H1 (cell line): ENCODE data around the gene PLA2G15. TPM values are rescaled to one million over a fixed set of nuclear protein-coding genes. Genes with fewer than 3 reads are reported as not detected.
A peak's percentile ranks its signal among the peaks of the same experiment; 100 is the strongest.

Experiments
- ASH2L ChIP-seq: fragments of 200-600, 300-600 bp; sonication (generic); IDR thresholded peaks from one replicate; pipeline ENCODE4 v1.7.1; 2017; ENCODE audit warnings: low read length
- CREB1 ChIP-seq: IDR thresholded peaks from 2 replicates; pipeline ENCODE4 v1.6.1; 2012; ENCODE audit warnings: inconsistent platforms
- EGR1 ChIP-seq: IDR thresholded peaks from 2 replicates; pipeline ENCODE4 v1.6.1; 2011; ENCODE audit warnings: low read depth, low read length, borderline replicate concordance
- GABPA ChIP-seq: IDR thresholded peaks from 2 replicates; pipeline ENCODE4 v1.6.1; 2011; ENCODE audit warnings: mild to moderate bottlenecking, low read length, moderate library complexity, borderline replicate concordance; ENCODE audit not compliant: insufficient read depth
- JUND ChIP-seq: IDR thresholded peaks from 2 replicates; pipeline ENCODE4 v1.6.1; 2011; ENCODE audit warnings: mild to moderate bottlenecking, improper control_type of control experiment, low read length
- MAX ChIP-seq: IDR thresholded peaks from 2 replicates; pipeline ENCODE4 v1.6.1; 2012; ENCODE audit warnings: inconsistent platforms
- NANOG ChIP-seq: IDR thresholded peaks from 2 replicates; pipeline ENCODE4 v1.6.1; 2011; ENCODE audit warnings: low read length, low read depth, mild to moderate bottlenecking, inconsistent platforms; ENCODE audit not compliant: insufficient read depth, poor library complexity, severe bottlenecking
- PHF8 ChIP-seq: fragments of 200-600 bp; sonication (generic); conservative IDR thresholded peaks from 2 replicates; pipeline ENCODE4 v1.7.1; 2012; ENCODE audit warnings: low read depth, mild to moderate bottlenecking, inconsistent platforms, low read length, moderate library complexity
- RBBP5 ChIP-seq: IDR thresholded peaks from 2 replicates; pipeline ENCODE4 v1.7.1; 2012; ENCODE audit warnings: low read depth, mild to moderate bottlenecking, inconsistent platforms, low read length, moderate library complexity, borderline replicate concordance
- SAP30 ChIP-seq: fragments of 300-600 bp; sonication (generic); IDR thresholded peaks from 2 replicates; pipeline ENCODE4 v1.7.1; 2012; ENCODE audit warnings: low read length, moderate library complexity, mild to moderate bottlenecking, inconsistent platforms; ENCODE audit not compliant: insufficient read depth, insufficient replicate concordance
- SP1 ChIP-seq: IDR thresholded peaks from 2 replicates; pipeline ENCODE4 v1.6.1; 2011; ENCODE audit warnings: low read depth, low read length
- SRF ChIP-seq: IDR thresholded peaks from 2 replicates; pipeline ENCODE4 v1.6.1; 2011; ENCODE audit warnings: mild to moderate bottlenecking, low read depth, low read length, moderate library complexity
- SUZ12 ChIP-seq: fragments of 200-600 bp; sonication (generic); IDR thresholded peaks from 2 replicates; pipeline ENCODE4 v1.6.1; 2012; ENCODE audit warnings: mild to moderate bottlenecking, inconsistent platforms, low read length, moderate library complexity, mixed read lengths
- TCF12 ChIP-seq: IDR thresholded peaks from 2 replicates; pipeline ENCODE4 v1.6.1; 2011; ENCODE audit warnings: low read depth, mild to moderate bottlenecking, low read length
- USF2 ChIP-seq: IDR thresholded peaks from 2 replicates; pipeline ENCODE4 v1.6.1; 2011; ENCODE audit warnings: low read length, improper control_type of control experiment
- polyA plus RNA-seq, 7 experiments: library from polyadenylated mRNA; depleted of rRNA in 3 of 7; stranded (reverse) in 5 of 7; unstranded in 2 of 7; fragments of >200 nt in 5 of 7; fragments of 200-250 nt in 2 of 7; gene quantifications; 1 replicate in 5 of 7; 2 replicates in 1 of 7; 4 replicates in 1 of 7; pipeline versions ENCODE4 v1.2.1 to v1.2.3, GENCODE V29; 2011 to 2013; ENCODE audit warnings: missing spikeins in 2 of 7, mixed read lengths in 2 of 7
- total RNA-seq: library from RNA; stranded (reverse); fragmentation: NEBNext Ultra II Directional; extraction: Animal tissue kit (Norgen Biotek cat#: 25700); gene quantifications from 2 replicates; pipeline ENCODE4 v1.2.1, GENCODE V29; 2021
- TF ChIP-seq, protein P1 (sequence below): IDR thresholded peaks from 2 replicates; pipeline ENCODE4 v1.6.1; 2011; ENCODE audit warnings: low read depth, mild to moderate bottlenecking, low read length; ENCODE audit not compliant: insufficient read depth

PLA2G15 gene
- total and polyA plus RNA-seq, 2 of the 8 experiments (the other 6 are each of a cell fraction or from before 2014, with no cell fraction given) = 11.2 to 12.0 TPM

GRCh38 chr16:68244903-68245853, at the start of gene PLA2G15 (continued):
- TF ChIP-seq CREB1 (peak; percentile 69), TCF12 (no peak), SUZ12 (no peak), SRF (peak; percentile 91), MAX (peak; percentile 61), RBBP5 (0 out of 2 replicates have a peak, but pooled peaks have one; percentile 31), USF2 (no peak), NANOG (no peak), SAP30 (peak; percentile 54), JUND (no peak), EGR1 (peak; percentile 98), PHF8 (peak; percentile 54; the same call in 1 of the 2 replicates), GABPA (0 out of 2 replicates have a peak, but pooled peaks have one; percentile 41), ASH2L (peak; percentile 40), SP1 (peak; percentile 89)
- TF ChIP-seq, protein P1, sequence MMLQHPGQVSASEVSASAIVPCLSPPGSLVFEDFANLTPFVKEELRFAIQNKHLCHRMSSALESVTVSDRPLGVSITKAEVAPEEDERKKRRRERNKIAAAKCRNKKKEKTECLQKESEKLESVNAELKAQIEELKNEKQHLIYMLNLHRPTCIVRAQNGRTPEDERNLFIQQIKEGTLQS = no peak
